Measurements from ENCODE around the gene KRTAP4-7.
"Not testable (repeated sequence)": the region's sequence is repeated elsewhere in the genome, so short reads cannot be mapped to it uniquely, and the experiment has no call there.

KRTAP4-7 gene

GRCh38 chr17:41065829-41066624 is 17.9 kb upstream of the KRTAP4-7 start, which contains the start of gene KRTAP2-4:
TSS of gene KRTAP2-4 (minus strand) at chr17:41065879. CDS start at chr17:41065845, 34 bp downstream.
- DNase-seq: no peak

- no peak for DNase-seq
These were observed 16.7 kb upstream of the KRTAP4-7 start for GRCh38 chr17:41067281-41067680.

GRCh38 chr17:41069031-41069430 is 14.9 kb upstream of the KRTAP4-7 start:
- no peak for DNase-seq

- no peak for DNase-seq
These were observed 12.2 kb upstream of the KRTAP4-7 start for GRCh38 chr17:41071606-41072360.

GRCh38 chr17:41073676-41074075 is 10.3 kb upstream of the KRTAP4-7 start:
- no peak for DNase-seq

GRCh38 chr17:41076788-41077187 is 7.2 kb upstream of the KRTAP4-7 start:
- no peak for DNase-seq

GRCh38 chr17:41082626-41083025 is 1.3 kb upstream of the KRTAP4-7 start:
- DNase-seq: no peak

GRCh38 chr17:41083427-41083826 is 523 bp upstream of the KRTAP4-7 start:
- DNase-seq: not testable (repeated sequence)

- not testable (repeated sequence) for DNase-seq
These were observed 4.9 kb downstream of the KRTAP4-7 start for GRCh38 chr17:41088760-41089352.

- DNase-seq: no peak
These were observed 12.1 kb downstream of the KRTAP4-7 start for GRCh38 chr17:41096055-41096454.

- no peak for DNase-seq
These were observed 14.1 kb downstream of the KRTAP4-7 start, which contains the start of gene KRTAP4-8 for GRCh38 chr17:41098042-41098441. TSS of gene KRTAP4-8 (minus strand) at chr17:41098142. CDS start at chr17:41098084, 58 bp downstream.

GRCh38 chr17:41098481-41098880 is 14.5 kb downstream of the KRTAP4-7 start:
- no peak for DNase-seq

- not testable (repeated sequence) for DNase-seq
These were observed 15.9 kb downstream of the KRTAP4-7 start for GRCh38 chr17:41099682-41100480.

GRCh38 chr17:41101586-41102259 is 17.8 kb downstream of the KRTAP4-7 start, which contains the start of gene KRTAP4-16:
TSS of gene KRTAP4-16 (minus strand) at chr17:41102209. CDS start at chr17:41102209, 0 bp downstream.
- DNase-seq: no peak

GRCh38 chr17:41103896-41104295 is 19.9 kb downstream of the KRTAP4-7 start:
- DNase-seq: no peak

GRCh38 chr17:41104386-41105038 is 20.6 kb downstream of the KRTAP4-7 start:
- not testable (repeated sequence) for DNase-seq

GRCh38 chr17:41105347-41105746 is 21.4 kb downstream of the KRTAP4-7 start, which contains the start of gene KRTAP4-9:
TSS of gene KRTAP4-9 (plus strand) at chr17:41105389. CDS start at chr17:41105389, 0 bp downstream.
- DNase-seq: not testable (repeated sequence)

GRCh38 chr17:41107941-41108450 is 24.0 kb downstream of the KRTAP4-7 start:
- DNase-seq: no peak

GRCh38 chr17:41108728-41109386 is 24.9 kb downstream of the KRTAP4-7 start:
- DNase-seq: not testable (repeated sequence)
